Measurements from ENCODE around the gene TLE3.

Gene TLE3

DNA sequence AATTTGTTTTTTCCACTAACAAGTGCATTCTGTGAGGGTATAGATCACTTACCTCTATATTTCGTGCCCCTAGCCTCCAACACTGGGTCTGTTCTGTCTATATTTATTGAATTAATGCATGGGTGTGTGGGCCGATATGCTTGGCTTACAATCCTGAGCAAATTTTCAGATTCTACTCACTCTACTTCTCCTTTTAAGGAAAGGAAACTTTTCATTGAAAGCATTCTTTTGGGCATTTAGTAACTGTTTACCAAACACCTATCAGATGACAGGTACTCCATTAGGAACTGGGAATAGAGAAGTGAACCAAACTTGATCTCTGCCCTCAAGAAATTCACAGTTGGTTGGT is 60.5 kb downstream of the TLE3 start:
- no peak for DNase-seq (ENCODE audit: low read depth in 1 of 2, low spot score in 1 of 2)
- in situ Hi-C loops (cut with HindIII; ENCODE audit: low pct_unique_long_range_greater_than_20kb, low sequenced_read_pairs): no loop called here
- TF ChIP-seq JUND (IDR thresholded peaks at IDR 0.05; ENCODE audit: low read depth): no peak

DNA sequence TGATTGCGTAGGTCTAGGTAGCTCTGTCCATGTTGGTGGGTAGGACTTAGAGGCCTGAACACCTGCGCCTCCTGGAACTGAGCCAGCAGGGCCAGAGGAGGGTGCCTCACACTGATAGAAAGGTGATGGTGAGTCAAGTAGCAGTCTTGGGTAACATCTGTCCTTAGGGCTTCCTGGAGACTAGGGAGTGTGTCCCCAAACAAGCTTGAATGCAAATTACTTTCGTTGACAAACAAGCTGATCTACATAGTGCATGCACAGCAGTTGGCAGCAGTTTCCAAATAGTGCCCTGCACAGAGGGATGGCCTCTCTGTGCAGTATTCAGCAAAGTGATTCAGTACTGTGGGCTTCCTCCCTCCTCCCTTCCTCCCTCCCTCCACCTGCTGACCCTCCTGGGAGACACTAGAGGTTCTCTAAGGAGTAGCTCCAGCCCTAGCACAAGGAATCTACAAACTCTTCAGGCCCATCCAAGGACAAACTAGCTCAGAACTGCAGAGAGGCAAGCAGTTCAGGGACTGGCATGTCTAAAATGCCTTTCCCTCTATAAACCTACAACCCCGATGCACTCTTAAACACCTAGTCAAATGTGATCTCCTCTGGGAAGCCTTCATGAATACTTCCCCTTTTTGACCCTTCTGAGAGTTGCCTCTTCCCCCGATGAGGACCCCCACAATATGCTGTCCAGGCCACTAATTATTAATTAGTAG is 61.0 kb downstream of the TLE3 start:
- no peak for TF ChIP-seq JUND (IDR thresholded peaks at IDR 0.05; ENCODE audit: low read depth)
- no peak for DNase-seq (ENCODE audit: low read depth in 1 of 2, low spot score in 1 of 2)
- in situ Hi-C loops (cut with HindIII; ENCODE audit: low pct_unique_long_range_greater_than_20kb, low sequenced_read_pairs): no loop called here

DNA sequence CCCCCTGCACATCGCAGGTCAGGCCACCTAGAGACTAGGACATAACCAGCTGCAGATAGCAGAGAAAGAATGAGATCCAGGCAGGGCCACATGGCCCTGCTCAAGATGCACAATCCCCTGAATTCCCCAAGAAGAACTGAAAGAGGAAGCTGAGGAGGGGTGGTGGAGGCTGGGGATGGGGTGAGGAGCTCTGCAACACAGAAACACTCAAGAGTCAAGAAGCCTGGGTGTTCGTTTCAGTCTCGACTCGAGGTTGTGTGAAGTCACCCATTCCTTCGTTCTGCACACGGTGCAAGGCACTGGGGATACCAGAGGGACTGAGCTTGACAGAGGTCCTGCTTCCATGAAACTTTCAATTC is 62.0 kb downstream of the TLE3 start:
- no peak for TF ChIP-seq JUND (IDR thresholded peaks at IDR 0.05; ENCODE audit: low read depth)
- in situ Hi-C loops (cut with HindIII; ENCODE audit: low pct_unique_long_range_greater_than_20kb, low sequenced_read_pairs): no loop called here
- DNase-seq (ENCODE audit: low read depth in 1 of 2, low spot score in 1 of 2): no peak

DNA sequence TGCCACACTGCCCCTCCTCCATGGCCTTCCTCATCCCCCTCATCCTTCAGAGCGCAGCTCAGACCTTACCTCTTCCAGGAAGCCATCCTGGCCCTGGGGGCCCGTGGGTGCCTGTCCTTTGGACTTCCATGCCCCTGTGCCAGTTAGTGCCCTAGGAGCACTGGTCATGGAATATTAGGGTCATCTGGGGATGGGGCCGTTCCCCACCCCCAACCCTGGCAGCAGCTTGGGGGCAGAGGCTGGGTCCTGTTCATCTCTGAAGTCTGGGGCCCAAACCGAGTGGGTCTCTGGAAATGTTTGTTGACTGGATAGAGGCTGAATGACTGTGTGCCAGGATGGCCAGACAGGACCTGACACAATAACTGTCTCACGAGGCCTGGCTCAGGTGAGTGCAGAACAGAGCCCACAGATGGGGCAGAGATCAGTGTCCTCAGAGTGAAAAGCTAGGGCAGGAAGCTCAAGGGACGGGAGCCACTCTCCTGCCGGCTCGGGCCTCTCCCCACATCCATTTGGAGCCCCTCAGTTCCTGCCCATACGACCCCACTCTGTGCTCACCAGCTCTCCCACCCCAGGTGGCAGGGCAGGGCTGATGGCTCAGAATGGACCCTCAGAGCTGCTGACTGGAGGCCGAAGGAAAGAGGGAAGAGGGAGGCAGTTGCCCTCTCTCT is 62.5 kb downstream of the TLE3 start:
- DNase-seq (ENCODE audit: low read depth in 1 of 2, low spot score in 1 of 2): no peak
- in situ Hi-C loops (cut with HindIII; ENCODE audit: low pct_unique_long_range_greater_than_20kb, low sequenced_read_pairs): no loop called here
- TF ChIP-seq JUND (IDR thresholded peaks at IDR 0.05; ENCODE audit: low read depth): no peak

DNA sequence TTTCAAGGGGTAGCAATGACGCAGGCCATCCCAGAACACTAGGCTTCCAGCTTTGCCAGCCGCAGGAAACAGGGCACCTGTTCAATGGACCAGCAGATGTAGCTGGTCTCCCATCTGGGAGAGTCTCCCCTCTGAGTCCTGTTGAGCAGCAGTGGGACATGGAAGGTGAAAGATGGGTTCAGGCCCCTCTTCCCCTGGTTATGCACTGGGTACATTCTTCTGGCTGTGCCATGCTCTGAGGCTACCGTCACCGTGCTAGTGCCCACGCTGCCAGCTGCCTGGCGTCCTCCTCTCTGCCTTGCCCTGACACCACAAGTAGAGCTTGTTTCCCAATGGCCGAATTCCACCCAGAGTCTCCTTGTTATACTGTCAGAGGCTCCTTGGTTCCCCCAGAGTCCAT is 63.1 kb downstream of the TLE3 start:
- DNase-seq (ENCODE audit: low read depth in 1 of 2, low spot score in 1 of 2): no peak

DNA sequence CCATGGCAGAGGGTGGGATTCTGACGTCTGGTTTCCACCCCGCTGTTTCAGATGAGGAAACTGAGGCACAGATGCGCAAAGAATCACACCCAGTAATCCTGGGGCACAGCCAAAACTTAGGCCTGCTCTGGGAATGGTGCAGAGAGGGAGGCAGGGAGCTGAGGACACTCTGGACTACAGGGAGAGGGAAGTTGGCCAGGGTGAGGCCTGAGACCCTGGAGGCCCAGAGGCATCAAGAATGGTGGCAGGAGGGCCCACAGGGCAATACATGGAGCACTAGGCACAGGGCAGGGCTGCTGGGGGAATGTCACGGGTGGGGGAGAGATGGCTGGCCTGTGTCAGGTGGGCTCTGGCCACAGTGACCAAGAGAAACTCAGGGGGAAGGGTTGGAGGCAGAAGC is 63.6 kb downstream of the TLE3 start:
- TF ChIP-seq JUND (IDR thresholded peaks at IDR 0.05; ENCODE audit: low read depth): no peak
- in situ Hi-C loops (cut with HindIII; ENCODE audit: low pct_unique_long_range_greater_than_20kb, low sequenced_read_pairs): no loop called here
- no peak for DNase-seq (ENCODE audit: low read depth in 1 of 2, low spot score in 1 of 2)

More for the DNA sequence above, 63.1 kb downstream of the TLE3 start:
- in situ Hi-C loops (cut with HindIII; ENCODE audit: low pct_unique_long_range_greater_than_20kb, low sequenced_read_pairs): no loop called here
- TF ChIP-seq JUND (IDR thresholded peaks at IDR 0.05; ENCODE audit: low read depth): no peak

DNA sequence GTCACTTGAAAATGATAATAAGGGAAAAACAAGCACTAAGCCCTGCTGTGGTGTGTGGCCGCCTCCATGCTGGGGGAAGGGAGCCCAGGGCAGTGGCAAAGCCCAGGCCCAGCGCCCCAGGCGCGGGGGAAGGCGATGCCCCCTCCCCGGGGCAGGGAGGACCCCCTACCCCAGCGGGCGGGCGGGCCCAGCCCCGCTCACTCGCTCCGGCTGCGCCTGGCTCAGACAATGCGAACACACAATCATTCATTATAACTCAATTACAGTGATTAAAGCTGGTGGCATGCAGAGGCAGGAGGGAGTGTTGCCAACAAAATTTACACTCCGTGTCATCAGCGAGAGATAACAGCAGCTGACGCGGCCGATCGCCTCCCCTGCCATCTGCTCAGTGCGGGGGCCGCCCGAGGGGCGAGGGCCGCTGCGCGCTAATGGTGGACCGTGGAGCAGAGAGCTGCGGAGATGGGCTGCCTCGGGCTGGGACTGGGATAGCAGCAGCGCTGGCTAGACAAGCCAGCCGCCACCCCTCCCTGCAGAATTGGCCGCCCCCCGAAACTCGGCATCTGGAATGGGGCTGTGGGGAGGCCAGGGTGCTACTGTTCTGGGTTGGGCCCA is 64.1 kb downstream of the TLE3 start:
- no peak for DNase-seq (ENCODE audit: low read depth in 1 of 2, low spot score in 1 of 2)

DNA sequence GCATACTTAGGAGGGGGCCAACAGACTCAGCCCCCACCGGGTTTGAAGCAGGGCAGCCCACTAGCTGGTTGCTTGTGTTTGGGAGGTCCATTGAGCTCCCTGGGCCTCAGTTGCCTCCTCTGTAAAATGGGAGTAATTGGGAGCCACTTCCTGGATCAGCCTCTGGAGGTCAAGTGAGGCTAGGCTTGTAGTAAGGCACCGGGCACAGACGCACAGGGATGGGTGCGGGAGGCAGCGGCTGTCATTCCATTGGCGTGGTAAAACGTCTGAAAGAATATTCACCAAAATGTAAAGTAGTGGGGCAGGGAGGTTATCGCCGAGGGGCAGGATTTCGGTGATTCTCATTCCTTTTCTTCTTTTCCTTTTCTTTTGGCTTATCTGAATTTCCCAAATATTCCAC is 64.6 kb downstream of the TLE3 start:
- TF ChIP-seq JUND (IDR thresholded peaks at IDR 0.05; ENCODE audit: low read depth): no peak
- no peak for DNase-seq (ENCODE audit: low read depth in 1 of 2, low spot score in 1 of 2)
- in situ Hi-C loops (cut with HindIII; ENCODE audit: low pct_unique_long_range_greater_than_20kb, low sequenced_read_pairs): no loop called here

More for the DNA sequence above, 64.1 kb downstream of the TLE3 start:
- in situ Hi-C loops (cut with HindIII; ENCODE audit: low pct_unique_long_range_greater_than_20kb, low sequenced_read_pairs): no loop called here
- no peak for TF ChIP-seq JUND (IDR thresholded peaks at IDR 0.05; ENCODE audit: low read depth)

DNA sequence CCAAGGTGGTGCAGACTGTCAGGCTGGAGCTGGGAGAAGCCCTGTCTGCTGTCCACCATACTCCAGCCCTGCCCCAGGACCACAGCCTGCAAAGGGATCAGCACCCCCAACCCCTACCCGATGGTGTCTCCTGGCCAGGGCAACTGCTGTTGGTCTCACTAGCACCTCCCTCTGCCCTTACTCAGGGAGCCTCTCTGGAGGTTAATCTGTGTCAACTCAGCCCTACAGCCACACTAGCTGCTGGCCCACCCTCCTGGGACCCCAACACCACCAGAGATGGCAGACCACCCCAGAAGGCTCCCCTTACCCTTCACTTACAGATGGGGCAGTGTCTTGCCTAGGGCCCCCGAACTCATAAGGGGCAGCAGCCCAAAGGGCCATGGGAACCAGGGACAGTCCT is 65.2 kb downstream of the TLE3 start:
- no peak for TF ChIP-seq JUND (IDR thresholded peaks at IDR 0.05; ENCODE audit: low read depth)
- no peak for DNase-seq (ENCODE audit: low read depth in 1 of 2, low spot score in 1 of 2)
- in situ Hi-C loops (cut with HindIII; ENCODE audit: low pct_unique_long_range_greater_than_20kb, low sequenced_read_pairs): no loop called here

DNA sequence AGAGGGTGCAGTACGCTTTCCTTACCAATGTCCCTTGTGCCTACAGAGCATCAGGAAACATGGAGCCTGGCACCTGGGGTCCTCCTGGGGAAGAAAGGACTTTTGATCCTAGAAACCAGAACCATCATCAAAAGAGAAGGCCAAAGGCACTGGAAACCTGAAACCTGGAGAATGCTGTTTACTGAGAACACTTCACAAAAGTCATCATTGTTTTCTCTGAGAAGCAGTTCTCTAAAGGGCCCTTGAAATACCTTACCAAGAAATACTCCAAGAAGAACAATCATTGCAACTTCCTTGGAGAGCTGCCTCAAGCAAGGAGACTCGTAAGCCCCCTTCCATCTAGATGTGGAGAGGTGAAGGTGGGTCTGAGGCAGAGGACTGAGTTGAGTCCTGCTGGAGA is 66.0 kb downstream of the TLE3 start:
- TF ChIP-seq JUND (IDR thresholded peaks at IDR 0.05; ENCODE audit: low read depth): no peak
- no peak for DNase-seq (ENCODE audit: low read depth in 1 of 2, low spot score in 1 of 2)
- in situ Hi-C loops (cut with HindIII; ENCODE audit: low pct_unique_long_range_greater_than_20kb, low sequenced_read_pairs): no loop called here

DNA sequence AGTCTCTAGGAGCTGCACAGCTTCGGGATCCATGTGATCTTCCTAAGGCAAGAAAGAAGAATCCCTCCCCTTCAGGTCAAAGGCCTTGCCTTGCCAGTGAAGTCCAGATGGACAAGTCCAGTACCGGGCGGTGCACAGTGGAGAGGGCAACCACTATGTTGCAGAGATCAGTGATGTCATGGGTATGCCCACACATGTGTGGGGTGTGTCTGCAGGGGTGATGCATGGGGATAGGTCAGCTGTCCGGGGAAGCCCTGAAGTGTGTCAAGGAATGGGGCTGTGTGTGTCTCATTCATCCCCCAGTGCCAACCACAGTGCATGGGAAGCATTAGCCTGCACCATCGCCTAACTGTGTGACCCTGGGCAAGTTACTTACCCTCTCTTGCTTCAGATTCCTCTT is 66.5 kb downstream of the TLE3 start:
- no peak for DNase-seq (ENCODE audit: low read depth in 1 of 2, low spot score in 1 of 2)
- in situ Hi-C loops (cut with HindIII; ENCODE audit: low pct_unique_long_range_greater_than_20kb, low sequenced_read_pairs): no loop called here
- no peak for TF ChIP-seq JUND (IDR thresholded peaks at IDR 0.05; ENCODE audit: low read depth)

DNA sequence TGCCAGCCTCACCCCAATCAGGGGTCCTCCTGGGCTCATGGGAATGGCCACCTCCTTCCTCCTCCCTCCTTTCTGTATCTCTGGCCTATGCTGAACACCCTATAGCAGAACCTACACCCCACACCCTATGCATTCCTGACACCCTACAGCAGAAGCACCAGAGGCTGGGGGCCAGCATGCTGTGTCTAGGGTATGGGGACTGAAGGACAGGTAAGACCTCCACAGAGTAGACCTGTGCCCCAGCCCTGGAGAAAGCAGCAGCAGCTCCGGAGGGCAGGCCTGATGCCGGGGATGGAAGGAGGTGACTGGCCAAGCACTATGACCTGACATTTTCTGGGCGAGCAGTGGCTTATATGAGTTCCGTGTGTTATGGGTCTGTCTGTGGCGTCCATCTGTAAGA is 66.9 kb downstream of the TLE3 start:
- no peak for TF ChIP-seq JUND (IDR thresholded peaks at IDR 0.05; ENCODE audit: low read depth)
- in situ Hi-C loops (cut with HindIII; ENCODE audit: low pct_unique_long_range_greater_than_20kb, low sequenced_read_pairs): no loop called here
- DNase-seq (ENCODE audit: low read depth in 1 of 2, low spot score in 1 of 2): no peak

DNA sequence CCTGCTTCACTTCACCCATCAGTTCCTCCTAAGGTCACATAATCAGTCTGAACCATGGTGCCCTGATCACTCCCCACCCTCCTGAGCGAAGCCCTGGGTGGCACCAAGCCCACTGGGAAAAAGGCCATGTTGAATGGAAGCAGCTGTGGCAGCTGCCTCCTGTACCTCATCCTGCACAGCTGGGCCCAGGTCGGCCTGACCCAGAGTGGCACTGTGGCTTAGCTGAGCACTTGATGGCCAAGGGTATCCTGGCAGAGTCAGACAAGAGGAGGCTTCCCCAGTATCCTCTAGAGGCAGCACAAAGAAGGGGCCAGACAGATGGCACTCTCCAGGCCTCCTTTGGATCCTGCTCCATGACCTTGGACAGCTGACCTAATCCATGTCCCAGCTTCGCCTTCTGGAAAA is 68.4 kb downstream of the TLE3 start:
- no peak for DNase-seq (ENCODE audit: low read depth in 1 of 2, low spot score in 1 of 2)
- no peak for TF ChIP-seq JUND (IDR thresholded peaks at IDR 0.05; ENCODE audit: low read depth)
- in situ Hi-C loops (cut with HindIII; ENCODE audit: low pct_unique_long_range_greater_than_20kb, low sequenced_read_pairs): no loop called here

All from T47D (cell line).